Psoas muscle (tissue), 8 donors: Measurements from ENCODE around the gene FBXW7. TPM values are rescaled to one million over a fixed set of nuclear protein-coding genes. Genes with fewer than 3 reads are reported as not detected.

Experiments used
- ATAC-seq, 4 donors: fragments of 200-7000 bp; cut with Tn5 transposase; one replicate each; pipeline ENCODE4 v1.9.1; 2020; ENCODE audit warnings: moderate library complexity in 3 of 4, mild to moderate bottlenecking in 2 of 4
- DNase-seq, 2 donors: peaks; one replicate each; pipeline ENCODE4 v3.0.0-alpha.2; 2020
- H3K27ac ChIP-seq: fragments of 200-600 bp; one replicate; pipeline ENCODE4 v1.8.0; 2022
- H3K27me3 ChIP-seq, 3 donors: fragments of 200-600 bp in 1 of 3; one replicate each; pipeline versions ENCODE4 v1.6.1 to v1.8.0; 2013 to 2022; ENCODE audit warnings: low read length in 2 of 3, mild to moderate bottlenecking in 2 of 3, moderate library complexity in 1 of 3; ENCODE audit not compliant: insufficient read depth in 3 of 3
- H3K36me3 ChIP-seq, 2 donors: fragments of 200-600 bp in 1 of 2; one replicate each; pipeline versions ENCODE4 v1.6.1 to v1.8.0; 2013 to 2022; ENCODE audit warnings: low read depth in 1 of 2, mild to moderate bottlenecking in 1 of 2, moderate library complexity in 1 of 2; ENCODE audit not compliant: insufficient read depth in 1 of 2
- H3K4me1 ChIP-seq: fragments of 200-600 bp; one replicate; pipeline ENCODE4 v1.8.0; 2022
- H3K4me3 ChIP-seq: fragments of 200-600 bp; one replicate; pipeline ENCODE4 v1.8.0; 2022; ENCODE audit warnings: mild to moderate bottlenecking
- H3K9me3 ChIP-seq: fragments of 200-600 bp; one replicate; pipeline ENCODE4 v1.8.0; 2022
- WGBS, 3 donors: extraction: QIAGEN DNeasy Blood & Tissue Kit; methylation state at CpG; one replicate each; pipeline versions ENCODE4 v1.1.6 to v1.1.7; 2013; 5-methylcytosine and 5-hydroxymethylcytosine counted together
- intact Hi-C, 2 donors: fragments of 100-400 bp; cut with DNase I; formaldehyde crosslinking; loops; one replicate each; pipeline versions ENCODE4 v1.11.0 to v1.14.2; 2022
- polyA plus RNA-seq, 3 donors: library from polyadenylated mRNA; stranded (reverse); fragments of 200-250 nt; gene quantifications; one replicate each; pipeline ENCODE4 v1.2.3, GENCODE V29; 2013
- total RNA-seq, 4 donors: library from RNA; stranded (reverse); fragmentation: NEBNext Ultra II Directional in 2 of 4; extraction: Animal tissue kit (Norgen Biotek cat#: 25700) in 2 of 4; gene quantifications; one replicate each; pipeline versions ENCODE4 v1.2.1 to v1.2.4, GENCODE V29; 2021 to 2023
- TF ChIP-seq, protein P1 (sequence below): fragments of 200-600 bp; IDR thresholded peaks from one replicate; pipeline ENCODE4 v1.8.0; 2022; ENCODE audit warnings: antibody characterized with exemption
- donor health status: healthy with polysubstance abuse.
- donor health status: DM: no; HTN: no; CAD: no; lungs with moderate emphysema.
- donor health status: Bipolar disorder and iron deficiency.
- donor health status: healthy.
- donor health status: DM: yes; HTN: yes; CAD: no.
- donor health status: DM: no; HTN: no; CAD: no.
- donor health status: DM: no; HTN: no; CAD: no.
- donor health status: DM: yes; HTN: yes; CAD: no.

The FBXW7 gene
- total and polyA plus RNA-seq, 7 donors, result 9.8 to 41.1 (median 28.7) TPM

GRCh38 chr4:152480326-152480725 lies 55.6 kb downstream of the FBXW7 start:
- Histone ChIP-seq H3K27me3 (no peaks in the 10 kb centered on the region), H3K36me3 (no peaks in the 10 kb centered on the region), H3K9me3 (no peaks in the 10 kb centered on the region), H3K27ac (no peak overlapping the region), H3K4me1 (peaks cover 3% of the 10 kb centered on the region), H3K4me3 (no peak overlapping the region)
- ATAC-seq (no peak), DNase-seq (no peak)
- intact Hi-C loops, result no loop called here
- TF ChIP-seq, protein P1, sequence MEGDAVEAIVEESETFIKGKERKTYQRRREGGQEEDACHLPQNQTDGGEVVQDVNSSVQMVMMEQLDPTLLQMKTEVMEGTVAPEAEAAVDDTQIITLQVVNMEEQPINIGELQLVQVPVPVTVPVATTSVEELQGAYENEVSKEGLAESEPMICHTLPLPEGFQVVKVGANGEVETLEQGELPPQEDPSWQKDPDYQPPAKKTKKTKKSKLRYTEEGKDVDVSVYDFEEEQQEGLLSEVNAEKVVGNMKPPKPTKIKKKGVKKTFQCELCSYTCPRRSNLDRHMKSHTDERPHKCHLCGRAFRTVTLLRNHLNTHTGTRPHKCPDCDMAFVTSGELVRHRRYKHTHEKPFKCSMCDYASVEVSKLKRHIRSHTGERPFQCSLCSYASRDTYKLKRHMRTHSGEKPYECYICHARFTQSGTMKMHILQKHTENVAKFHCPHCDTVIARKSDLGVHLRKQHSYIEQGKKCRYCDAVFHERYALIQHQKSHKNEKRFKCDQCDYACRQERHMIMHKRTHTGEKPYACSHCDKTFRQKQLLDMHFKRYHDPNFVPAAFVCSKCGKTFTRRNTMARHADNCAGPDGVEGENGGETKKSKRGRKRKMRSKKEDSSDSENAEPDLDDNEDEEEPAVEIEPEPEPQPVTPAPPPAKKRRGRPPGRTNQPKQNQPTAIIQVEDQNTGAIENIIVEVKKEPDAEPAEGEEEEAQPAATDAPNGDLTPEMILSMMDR, result no peak

DNA sequence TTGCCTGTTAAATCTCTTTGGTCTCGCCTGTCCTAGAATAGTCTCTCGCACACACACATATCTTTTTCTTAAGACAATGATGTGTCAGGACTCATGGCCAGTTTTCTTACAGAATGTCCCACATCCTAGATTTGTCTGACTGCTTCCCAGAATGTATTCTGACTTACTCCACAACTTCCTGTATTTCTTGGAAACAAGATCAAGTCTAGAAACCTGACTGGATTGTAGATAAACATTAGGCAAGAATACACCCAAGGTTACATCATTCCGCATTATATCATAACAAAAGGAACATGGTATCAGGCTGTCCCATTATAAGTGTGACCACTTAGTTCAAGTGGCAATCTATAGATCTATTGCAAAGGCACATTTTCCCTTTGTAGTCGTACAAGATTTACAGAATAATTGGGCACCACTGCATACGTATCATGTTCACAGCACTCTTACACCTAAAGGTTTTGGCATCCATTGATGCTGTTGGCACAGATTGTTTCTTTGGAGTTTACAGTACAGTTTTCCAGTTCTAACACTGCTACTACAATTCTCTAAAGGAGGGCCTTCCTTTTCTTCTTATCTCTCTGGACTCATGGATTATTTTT lies 56.4 kb downstream of the FBXW7 start:
- H3K27ac ChIP-seq, result no peak overlapping the region
- WGBS, 3 donors, result 84 to 95% (median 85%) methylated on average over 5 of the region's 5 CpGs

DNA sequence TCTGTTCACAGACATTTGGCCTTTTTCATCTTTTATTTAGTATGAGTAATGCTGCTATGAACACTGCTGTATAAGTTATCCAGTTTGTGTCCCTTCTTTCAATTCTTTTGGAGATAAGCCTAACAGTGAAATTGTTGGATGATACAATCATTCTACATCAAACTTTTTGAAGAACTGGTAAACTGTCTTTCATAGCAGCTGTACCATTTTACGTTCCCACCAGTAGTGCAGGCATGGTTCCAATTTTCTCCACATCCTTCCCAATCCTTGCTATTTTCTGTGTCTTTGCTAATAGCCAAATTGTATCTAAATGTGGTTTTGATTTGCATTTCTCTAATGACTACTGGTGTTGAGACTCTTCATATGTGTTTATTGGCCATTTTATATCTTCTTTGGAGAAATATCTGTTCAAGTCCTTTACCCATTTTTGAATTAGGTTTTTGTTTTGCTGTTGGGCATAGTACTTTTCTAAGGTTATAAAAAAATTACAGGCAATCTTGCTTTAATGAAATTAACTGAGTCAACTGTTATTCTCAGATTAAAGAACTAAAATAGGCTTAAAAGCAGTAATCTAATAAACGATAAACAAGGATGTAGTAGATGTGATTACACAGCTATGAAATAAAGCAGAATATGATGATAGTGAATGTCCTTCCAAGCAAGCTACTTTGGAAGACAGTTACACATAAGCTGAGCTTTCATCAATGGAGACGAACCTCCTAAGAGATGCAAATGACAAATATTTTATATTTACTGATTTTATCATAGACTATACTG lies 57.2 kb downstream of the FBXW7 start:
- Histone ChIP-seq H3K27me3 (no peaks in the 10 kb centered on the region), H3K4me3 (no peak overlapping the region), H3K9me3 (no peaks in the 10 kb centered on the region), H3K36me3 (no peaks in the 10 kb centered on the region), H3K27ac (no peak overlapping the region), H3K4me1 (peaks cover 3% of the 10 kb centered on the region)
- TF ChIP-seq, protein P1, result no peak
- ATAC-seq, result no peak
- DNase-seq, result no peak
- intact Hi-C loops, result no loop called here
- WGBS, 3 donors, result 79 to 85% (median 82%) methylated on average over 3 of the region's 3 CpGs

More for the DNA sequence above, 56.4 kb downstream of the FBXW7 start:
- DNase-seq, result no peak
- intact Hi-C loops, result no loop called here
- Histone ChIP-seq H3K9me3 (no peaks in the 10 kb centered on the region), H3K4me1 (peaks cover 3% of the 10 kb centered on the region), H3K4me3 (no peak overlapping the region), H3K27me3 (no peaks in the 10 kb centered on the region), H3K36me3 (no peaks in the 10 kb centered on the region)
- peak in 1 of 4 donors; percentile 24 for ATAC-seq
- TF ChIP-seq, protein P1, result no peak

DNA sequence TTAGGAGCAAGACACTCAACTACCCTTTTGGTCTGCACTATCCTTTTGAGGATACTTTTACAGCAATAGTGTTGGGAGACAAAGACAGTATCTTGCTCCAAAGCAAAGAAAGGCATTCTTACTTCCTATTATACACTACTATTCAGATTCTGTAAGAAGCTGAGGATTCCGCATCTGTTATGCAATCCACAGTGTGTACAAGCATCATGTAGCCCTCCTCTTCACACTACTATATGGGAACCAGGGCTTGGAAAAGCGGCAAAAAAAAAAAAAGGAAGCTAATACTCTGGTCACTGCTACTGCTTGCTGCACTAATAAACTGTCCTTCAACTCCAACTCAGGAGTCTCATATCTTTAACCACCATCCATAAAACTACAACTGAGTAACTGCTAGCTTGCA lies 59.1 kb downstream of the FBXW7 start:
- no peak for ATAC-seq
- no peaks in the 10 kb centered on the region for H3K36me3 ChIP-seq

More for the DNA sequence above, 59.1 kb downstream of the FBXW7 start:
- 91 to 100% (median 96%) methylated on average over 2 of the region's 2 CpGs for WGBS, 3 donors
- Histone ChIP-seq H3K27ac (no peak overlapping the region), H3K4me1 (peaks cover 3% of the 10 kb centered on the region), H3K4me3 (no peak overlapping the region), H3K27me3 (no peaks in the 10 kb centered on the region), H3K9me3 (no peaks in the 10 kb centered on the region)
- TF ChIP-seq, protein P1, result no peak
- intact Hi-C loops, result no loop called here
- no peak for DNase-seq
